ENCODE results near the gene CHST13.

- TF ChIP-seq POLR2AphosphoS5 (IDR thresholded peaks at IDR 0.05; ENCODE audit: low read depth, low read length) (no peak), POLR2A (IDR thresholded peaks at IDR 0.05; ENCODE audit: low read depth, low read length) (no peak), SPI1 (IDR thresholded peaks at IDR 0.05; ENCODE audit: low read depth, low read length) (no peak), TAF1 (IDR thresholded peaks at IDR 0.05; ENCODE audit: low read depth, low read length) (no peak), PAX5 (IDR thresholded peaks at IDR 0.05; ENCODE audit: insufficient read depth, low read length, severe bottlenecking) (no peak)
Measured at GRCh38 chr3:126481808-126482502, 42.0 kb upstream of the CHST13 start.
